Panc1 (cell line): Measurements from ENCODE around the gene EIF3L. TPM values are rescaled to one million over a fixed set of nuclear protein-coding genes. Genes with fewer than 3 reads are reported as not detected.

Experiments
- ATAC-seq: fragments of 200-7000 bp; cut with Tn5 transposase; 2 replicates; pipeline ENCODE4 v1.9.1; 2020; ENCODE audit warnings: mild to moderate bottlenecking, moderate library complexity
- BruUV-seq: library from RNA; stranded (reverse); fragments of 400-500 nt; replicated peaks from 2 replicates; lab custom pipeline; 2021; lab: Mats Ljungman, UMichigan
- CTCF ChIA-PET: fragments of 300-600 bp; sonication (Branson Sonifier 250); formaldehyde crosslinking; loops from one replicate; lab custom pipeline; 2022; ENCODE audit warnings: antibody characterized with exemption; lab: Charles Lee
- POLR2A ChIA-PET: fragments of 300-600 bp; sonication (Branson Sonifier 250); formaldehyde crosslinking; loops from one replicate; lab custom pipeline; 2022; ENCODE audit warnings: antibody characterized with exemption; lab: Charles Lee
- DNase-seq: peaks from one replicate; pipeline ENCODE4 v3.0.0-alpha.2; 2010; ENCODE audit warnings: low read depth, low spot score
- H3K27ac ChIP-seq: 2 replicates; pipeline ENCODE4 v1.5.1; 2011; ENCODE audit warnings: mild to moderate bottlenecking, low read length, inconsistent platforms
- H3K27me3 ChIP-seq: fragments of 200-500 bp; sonication (Bioruptor generic); 2 replicates; pipeline ENCODE4 v1.6.0; 2014; ENCODE audit warnings: low read length, inconsistent platforms; ENCODE audit not compliant: control insufficient read depth, insufficient read depth
- H3K36me3 ChIP-seq: fragments of 200-500 bp; sonication (Bioruptor generic); 2 replicates; pipeline ENCODE4 v1.5.1; 2014; ENCODE audit warnings: inconsistent platforms, mild to moderate bottlenecking, low read length, moderate library complexity; ENCODE audit not compliant: control insufficient read depth, insufficient read depth
- H3K4me1 ChIP-seq: 2 replicates; pipeline ENCODE4 v1.5.1; 2011; ENCODE audit warnings: inconsistent platforms, mild to moderate bottlenecking, low read length, moderate library complexity; ENCODE audit not compliant: control insufficient read depth, insufficient read depth
- H3K4me3 ChIP-seq, 2 experiments: 2 replicates each; pipeline ENCODE4 v1.5.1; 2011 to 2012; ENCODE audit warnings: low read depth in 2 of 2, low read length in 2 of 2, mild to moderate bottlenecking in 2 of 2, inconsistent platforms in 1 of 2, moderate library complexity in 1 of 2
- H3K9me3 ChIP-seq: fragments of 200-500 bp; sonication (Bioruptor generic); 2 replicates; pipeline ENCODE4 v1.5.1; 2014; ENCODE audit warnings: low read depth, mild to moderate bottlenecking, inconsistent platforms, low read length, moderate library complexity; ENCODE audit not compliant: control insufficient read depth, insufficient read depth
- CTCF ChIP-seq: fragments of 450-650 bp; IDR thresholded peaks from 2 replicates; pipeline ENCODE4 v1.5.1; 2017; ENCODE audit warnings: mild to moderate bottlenecking
- POLR2AphosphoS5 ChIP-seq: IDR thresholded peaks from 2 replicates; pipeline ENCODE4 v1.6.1; 2012; ENCODE audit warnings: mild to moderate bottlenecking, low read depth, low read length, moderate library complexity
- REST ChIP-seq, 2 experiments: IDR thresholded peaks; 2 replicates each; pipeline ENCODE4 v1.6.1; 2011 to 2012; ENCODE audit warnings: low read depth in 2 of 2, control low read depth in 1 of 2, low read length in 1 of 2, mild to moderate bottlenecking in 1 of 2, moderate library complexity in 1 of 2; ENCODE audit not compliant: insufficient read depth in 1 of 2
- SIN3A ChIP-seq: IDR thresholded peaks from 2 replicates; pipeline ENCODE4 v1.6.1; 2012; ENCODE audit warnings: low read depth, mild to moderate bottlenecking, low read length, moderate library complexity, borderline replicate concordance; ENCODE audit not compliant: insufficient read depth
- TCF7L2 ChIP-seq: IDR thresholded peaks from 2 replicates; pipeline ENCODE4 v1.6.1; 2011; ENCODE audit warnings: mild to moderate bottlenecking, low read depth, low read length, inconsistent platforms
- in situ Hi-C: cut with HindIII; loops from 2 replicates; pipeline ENCODE4 v1.10.0; 2016; ENCODE audit warnings: low sequenced_read_pairs, low pct_unique_long_range_greater_than_20kb
- intact Hi-C: fragments of 100-400 bp; cut with micrococcal nuclease; formaldehyde crosslinking; loops from one replicate; pipeline ENCODE4 v1.10.0; 2022; ENCODE audit not compliant: unreplicated experiment
- total RNA-seq: library from RNA; stranded (reverse); gene quantifications from one replicate; pipeline ENCODE4 v1.2.1, GENCODE V29; 2021; ENCODE audit not compliant: unreplicated experiment

Gene EIF3L
- total RNA-seq, 1 experiment from 2014 or later: 211 TPM

DNA sequence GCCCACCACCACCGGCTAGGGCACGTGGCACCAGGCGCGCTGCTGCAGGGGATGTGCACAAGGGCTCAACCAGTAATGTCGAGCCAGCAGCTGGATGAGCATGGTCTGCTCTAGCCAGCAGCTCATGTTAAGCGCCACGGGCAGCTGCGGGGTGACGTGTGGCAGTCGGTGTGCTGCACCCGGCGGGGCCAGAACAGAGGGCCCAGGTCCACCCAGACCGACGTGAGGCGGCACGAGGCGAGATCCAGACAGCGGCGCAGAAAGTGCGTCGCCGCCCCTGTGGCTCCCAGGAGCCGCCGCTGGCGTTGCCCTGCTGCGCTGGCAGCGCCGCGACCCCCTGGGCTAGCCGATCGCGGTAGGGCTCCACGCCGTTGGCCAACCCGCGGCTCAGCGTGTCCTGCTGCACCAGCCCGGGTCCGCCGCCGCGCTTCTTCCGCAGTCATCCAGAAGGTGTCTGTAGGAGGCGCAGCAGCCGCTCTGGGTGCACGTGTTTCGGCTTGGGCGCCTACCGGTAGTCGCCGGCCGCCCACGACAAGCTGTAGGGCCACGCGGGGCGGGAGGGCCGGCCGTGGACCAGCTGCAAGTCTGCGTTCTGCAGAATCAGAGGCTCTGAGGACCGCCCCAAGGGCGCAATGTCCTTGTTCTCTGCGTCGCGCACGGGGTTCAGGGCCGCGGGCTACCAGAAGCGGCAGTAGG, 30.7 kb upstream of the EIF3L start:
- H3K27ac ChIP-seq: no peak overlapping the region
- H3K36me3 ChIP-seq: no peaks in the 10 kb centered on the region
- POLR2A ChIA-PET: interaction anchor here (0.6 to 0.9 kb wide), 2 partner anchors 26 to 39 kb away, joined by 3 to 20 read pairs; partner anchors contain the start of gene ANKRD54
- H3K9me3 ChIP-seq: no peaks in the 10 kb centered on the region
- intact Hi-C loops: loop anchor here (5.0 kb wide), 1 partner anchor 44 kb away; no protein-coding TSS in a partner anchor
- no peak for TF ChIP-seq SIN3A
- no peak for TF ChIP-seq CTCF
- TF ChIP-seq TCF7L2: no peak
- TF ChIP-seq REST (IDR thresholded peaks at IDR 0.05; ENCODE audit: insufficient read depth in 1 of 2, low read depth in 2 of 2, low read length in 1 of 2): no peak
- no peak for TF ChIP-seq POLR2AphosphoS5
- H3K27me3 ChIP-seq: no peaks in the 10 kb centered on the region
- BruUV-seq: no TSS peak
- in situ Hi-C loops: no loop called here
- H3K4me3 ChIP-seq: no peak overlapping the region
- ATAC-seq: no peak
- CTCF ChIA-PET: interaction anchor here (0.6 to 1.5 kb wide), 2 partner anchors 45 to 526 kb away, joined by 4 to 6 read pairs; no protein-coding TSS in a partner anchor
- no peak for DNase-seq
- no peaks in the 10 kb centered on the region for H3K4me1 ChIP-seq

GRCh38 chr22:37819105-37819433, 30.1 kb upstream of the EIF3L start:
- no peaks in the 10 kb centered on the region for H3K4me1 ChIP-seq
- H3K36me3 ChIP-seq: no peaks in the 10 kb centered on the region
- no peak overlapping the region for H3K27ac ChIP-seq
- no peaks in the 10 kb centered on the region for H3K27me3 ChIP-seq
- no peaks in the 10 kb centered on the region for H3K9me3 ChIP-seq
- ChIA-PET POLR2A (no interaction called here), CTCF (no interaction called here)
- in situ Hi-C loops (no loop called here), intact Hi-C loops (loop anchor here (5.0 kb wide), 1 partner anchor 43 kb away; no protein-coding TSS in a partner anchor)
- no peak for DNase-seq
- BruUV-seq: no TSS peak
- no peak overlapping the region for H3K4me3 ChIP-seq
- no peak for ATAC-seq
- no peak for TF ChIP-seq POLR2AphosphoS5
- TF ChIP-seq SIN3A: no peak
- no peak for TF ChIP-seq CTCF
- no peak for TF ChIP-seq TCF7L2
- TF ChIP-seq REST (IDR thresholded peaks at IDR 0.05; ENCODE audit: insufficient read depth in 1 of 2, low read depth in 2 of 2, low read length in 1 of 2): no peak
